HG02623 (cell line): ENCODE measurements around the gene HDHD3.
"Not testable (repeated sequence)": the region's sequence is repeated elsewhere in the genome, so short reads cannot be mapped to it uniquely, and the experiment has no call there.

Source experiments
- ATAC-seq: cut with Tn5 transposase; IDR thresholded peaks from one replicate; pipeline ENCODE4 v1.9.1; 2021; ENCODE audit warnings: moderate library complexity; ENCODE audit not compliant: unreplicated experiment

The HDHD3 gene

GRCh38 chr9:113368348-113368981 lies 8.3 kb downstream of the HDHD3 start:
- ATAC-seq, result no peak

- not testable (repeated sequence) for ATAC-seq
Measured at GRCh38 chr9:113365652-113366051, 11.1 kb downstream of the HDHD3 start.

DNA sequence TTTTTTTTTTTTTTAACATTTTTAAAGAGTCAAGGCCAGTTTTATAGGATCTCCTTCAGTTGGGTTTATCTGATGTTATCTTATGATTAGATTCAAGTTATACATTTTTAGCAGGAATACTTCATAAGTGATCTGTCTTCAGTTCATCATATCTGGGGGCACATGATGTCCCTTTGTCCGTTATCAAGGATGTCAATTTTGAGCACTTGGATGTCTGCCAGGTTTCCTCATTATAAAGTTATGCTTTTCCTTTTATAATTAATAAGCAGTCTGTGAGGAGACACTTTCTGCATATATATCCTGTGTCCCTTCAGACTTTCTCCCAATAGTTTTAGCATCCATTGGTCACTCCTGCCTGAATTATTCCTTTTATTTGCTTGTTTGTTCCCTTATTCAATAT lies 11.8 kb downstream of the HDHD3 start:
- ATAC-seq, result no peak

GRCh38 chr9:113363336-113363735 lies 13.4 kb downstream of the HDHD3 start:
- ATAC-seq, result no peak

GRCh38 chr9:113361304-113362018 lies 15.3 kb downstream of the HDHD3 start:
- no peak for ATAC-seq

DNA sequence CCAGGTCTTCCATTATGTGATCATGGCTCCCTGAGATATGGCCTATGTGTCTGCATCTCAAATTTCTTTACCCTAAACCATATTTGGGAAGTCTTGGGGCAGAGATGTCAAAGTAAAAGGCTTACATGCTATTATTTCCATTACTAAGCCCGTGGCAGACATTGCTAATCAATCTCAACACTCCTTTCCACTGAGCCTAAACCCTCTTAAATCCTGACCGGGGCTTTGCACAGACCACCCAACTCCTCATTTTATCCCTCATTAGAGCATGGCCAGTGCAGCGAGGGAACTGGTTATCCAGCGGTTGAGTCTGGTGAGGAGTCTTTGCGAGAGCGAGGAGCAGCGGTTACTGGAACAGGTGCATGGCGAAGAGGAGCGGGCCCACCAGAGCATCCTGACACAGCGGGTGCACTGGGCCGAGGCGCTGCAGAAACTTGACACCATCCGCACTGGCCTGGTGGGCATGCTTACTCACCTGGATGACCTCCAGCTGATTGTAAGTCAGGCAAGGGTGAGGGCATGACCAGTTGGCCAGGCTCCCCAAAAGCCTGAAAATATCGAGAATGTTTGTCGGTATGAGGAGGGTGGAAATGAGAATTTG lies 16.4 kb downstream of the HDHD3 start:
- no peak for ATAC-seq

DNA sequence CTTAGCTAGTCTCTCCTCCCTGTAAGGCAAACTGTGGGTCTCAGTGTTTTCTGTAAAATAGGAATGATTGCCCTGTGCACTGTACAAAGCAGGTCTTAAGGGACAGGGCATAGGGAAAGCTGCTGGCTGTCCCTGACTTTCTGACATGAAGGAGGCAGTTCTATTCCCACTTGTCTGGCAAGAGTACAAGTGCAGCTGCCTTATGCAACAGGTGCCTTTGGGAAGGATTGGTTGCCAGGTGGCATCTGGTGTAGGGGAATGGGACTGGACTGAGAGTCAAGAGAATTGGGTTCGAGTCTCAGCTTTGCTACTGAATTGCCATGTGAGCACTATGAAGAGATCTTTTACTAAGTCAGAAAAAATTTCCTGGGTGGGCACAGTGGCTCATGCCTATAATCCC lies 17.4 kb downstream of the HDHD3 start:
- no peak for ATAC-seq

- ATAC-seq, result no peak
Measured at GRCh38 chr9:113356686-113357292, 20.0 kb downstream of the HDHD3 start.

GRCh38 chr9:113355040-113355596 lies 21.7 kb downstream of the HDHD3 start:
- no peak for ATAC-seq

DNA sequence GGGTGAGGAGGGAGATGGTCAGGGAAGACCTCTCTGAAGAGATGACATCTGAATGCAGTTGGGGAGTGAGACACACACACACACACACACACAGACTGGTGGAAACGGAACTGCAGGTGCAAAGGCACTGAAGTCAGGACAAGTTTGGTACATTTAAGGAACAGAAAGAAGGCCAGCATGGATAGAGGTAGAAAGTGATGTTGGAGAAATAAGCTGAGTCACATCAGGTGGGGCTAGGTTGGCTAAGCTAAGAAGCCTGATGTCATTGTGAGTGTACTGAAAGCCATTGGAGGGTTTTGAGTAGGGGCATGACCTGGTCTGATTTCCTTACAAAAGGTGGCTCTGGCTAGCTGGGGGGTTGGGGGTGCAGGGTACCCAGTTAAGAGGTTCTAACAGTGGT lies 24.4 kb downstream of the HDHD3 start:
- ATAC-seq, result no peak

DNA sequence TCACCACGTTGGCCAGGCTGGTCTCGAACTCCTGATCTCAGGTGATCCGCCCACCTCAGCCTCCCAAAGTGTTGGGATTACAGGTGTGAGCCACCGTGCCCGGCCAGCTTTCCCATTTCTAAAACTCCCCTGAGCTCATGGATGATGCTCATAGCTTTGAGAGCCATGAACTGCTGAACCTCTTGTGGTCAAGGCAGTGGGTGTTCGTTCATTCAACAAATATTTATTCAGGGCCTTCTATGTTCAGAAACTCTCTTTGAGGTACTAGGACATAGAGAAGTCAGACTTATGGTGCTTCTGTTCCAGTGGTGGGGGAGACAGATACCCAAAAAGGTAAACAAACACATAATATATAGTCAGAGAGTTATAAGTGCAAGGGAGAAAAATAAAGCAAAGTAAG lies 24.8 kb downstream of the HDHD3 start:
- no peak for ATAC-seq

DNA sequence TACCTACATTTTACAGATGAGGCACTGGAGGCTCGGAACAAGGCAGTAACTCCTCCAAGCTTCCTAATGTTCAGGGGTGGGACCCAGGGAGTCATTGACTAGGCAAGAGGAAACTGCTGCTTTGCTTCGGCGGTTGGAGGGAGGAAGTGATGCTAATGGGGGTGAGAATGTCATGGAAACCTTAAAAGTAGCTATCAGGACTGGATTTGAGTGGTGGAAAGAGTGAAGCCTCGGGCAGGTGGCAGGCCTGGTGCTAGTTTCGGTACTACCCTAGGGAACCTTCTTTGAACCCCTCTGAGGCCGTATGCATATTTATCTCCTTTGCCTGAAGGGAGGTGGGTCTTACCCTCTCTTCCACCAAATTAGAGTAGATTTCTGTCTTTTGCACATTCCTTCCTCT lies 25.8 kb downstream of the HDHD3 start:
- ATAC-seq, result no peak

GRCh38 chr9:113350107-113350661 lies 26.6 kb downstream of the HDHD3 start:
- no peak for ATAC-seq

DNA sequence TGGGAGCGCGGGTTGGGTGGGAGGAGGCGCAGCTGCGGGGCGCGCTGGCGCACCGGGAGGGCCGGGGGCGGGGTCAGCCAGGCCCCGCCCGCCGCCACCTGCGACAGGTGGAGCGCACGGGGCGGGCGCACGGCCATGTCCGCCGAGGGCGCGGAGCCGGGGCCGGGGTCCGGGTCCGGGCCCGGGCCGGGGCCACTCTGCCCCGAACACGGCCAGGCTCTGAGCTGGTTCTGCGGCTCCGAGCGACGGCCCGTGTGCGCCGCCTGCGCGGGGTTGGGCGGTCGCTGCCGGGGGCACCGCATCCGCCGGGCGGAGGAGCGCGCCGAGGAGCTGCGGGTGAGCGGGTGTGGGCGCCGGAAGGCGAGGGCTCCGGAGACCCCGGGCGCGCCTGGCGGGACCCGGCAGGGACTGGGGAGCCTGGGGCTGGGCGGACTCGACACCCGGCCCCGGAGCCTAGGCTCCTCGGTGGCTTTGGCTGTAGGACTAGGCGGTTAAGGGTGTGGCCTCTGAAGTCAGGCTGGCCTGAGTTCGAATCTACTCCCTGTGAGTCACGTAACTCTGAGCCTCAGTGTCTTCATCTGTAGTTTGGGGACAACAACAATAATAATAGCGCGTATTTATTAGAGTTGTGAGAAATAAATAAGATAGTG lies 27.2 kb downstream of the HDHD3 start, which contains the start of gene BSPRY:
Gene BSPRY (plus strand): TSS at position 97 of the 650 bp plus-strand sequence. CDS start 39 bp downstream, at position 136.
- no peak for ATAC-seq

DNA sequence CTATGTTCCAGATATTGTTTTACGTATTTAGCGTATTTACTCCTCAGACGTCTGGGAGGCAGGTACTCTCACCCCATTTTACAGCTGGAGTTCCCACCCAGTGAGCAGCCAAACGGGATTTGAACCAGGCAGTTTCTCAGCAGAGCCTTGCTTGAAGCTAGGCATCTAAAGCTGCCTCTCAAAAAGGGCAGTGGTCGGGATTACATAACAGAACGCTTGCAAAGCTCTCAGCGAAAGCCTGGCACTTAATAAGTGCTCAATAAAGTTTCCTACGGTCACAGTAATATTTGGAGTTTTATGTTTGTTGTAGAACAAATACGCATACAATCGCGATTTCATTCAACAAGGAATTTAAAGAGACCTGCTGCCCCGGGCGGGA lies 27.7 kb downstream of the HDHD3 start:
- no peak for ATAC-seq

DNA sequence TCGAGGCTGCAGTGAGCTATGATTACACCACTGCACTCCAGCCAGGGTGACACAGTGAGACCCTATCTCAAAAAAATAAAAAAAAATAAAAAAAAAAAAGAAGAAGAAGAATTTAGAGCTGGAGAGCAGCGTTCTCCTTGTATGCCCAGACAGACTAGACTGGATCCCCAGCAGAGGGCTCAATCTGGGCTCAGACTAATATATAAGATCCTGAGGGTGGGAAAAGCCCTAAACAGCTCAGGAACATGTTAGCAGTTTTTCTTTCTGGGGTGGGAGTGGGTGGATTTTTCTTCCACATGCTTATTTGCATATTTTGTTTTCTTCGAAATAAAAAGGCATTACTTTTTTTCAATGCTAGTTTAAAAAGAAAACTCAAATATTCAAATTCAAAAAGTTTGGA lies 28.3 kb downstream of the HDHD3 start:
- no peak for ATAC-seq

- no peak for ATAC-seq
Measured at GRCh38 chr9:113345671-113346070, 31.1 kb downstream of the HDHD3 start.

DNA sequence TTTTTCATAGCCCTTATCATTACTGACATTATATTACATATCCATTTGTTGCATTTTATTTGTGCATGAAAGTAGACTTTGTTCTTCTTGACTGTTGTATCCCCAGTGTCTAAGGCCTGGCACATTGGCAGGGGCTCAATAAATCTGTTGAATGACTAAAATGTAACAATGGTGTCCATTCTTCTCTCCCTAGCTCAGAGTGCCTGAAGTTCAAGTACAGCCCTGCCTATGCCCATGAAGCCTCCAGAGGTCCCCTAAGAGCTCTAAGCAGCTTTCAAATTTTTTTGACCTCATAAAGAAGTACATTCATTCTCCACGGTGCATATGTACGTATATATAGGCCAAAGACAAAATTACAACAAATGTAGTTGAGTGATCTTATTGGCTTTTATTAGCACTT lies 31.6 kb downstream of the HDHD3 start:
- no peak for ATAC-seq

DNA sequence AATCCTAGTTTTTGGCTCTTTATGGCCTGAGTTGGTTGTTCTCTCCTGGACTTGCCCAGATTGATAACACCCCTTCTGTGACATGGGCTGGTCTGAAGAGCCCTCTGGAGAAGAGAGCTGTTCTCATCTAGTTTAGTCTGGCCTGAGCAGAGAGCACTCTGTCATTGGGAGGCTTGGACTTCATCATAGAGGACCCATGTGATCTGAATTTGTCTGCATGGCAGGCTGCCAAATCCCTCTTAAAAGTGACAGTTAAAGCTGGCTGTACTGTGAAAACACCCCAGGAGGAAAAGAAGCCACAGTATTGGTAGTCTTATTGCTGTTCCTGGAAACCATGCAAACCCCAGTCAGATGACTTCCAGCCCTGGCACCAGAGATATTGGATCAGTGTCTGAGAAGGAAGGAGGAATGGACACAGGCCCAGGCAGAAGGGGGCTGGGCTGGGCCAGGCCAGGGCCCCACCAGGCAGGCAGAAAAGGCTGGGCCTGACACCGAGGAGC lies 33.0 kb downstream of the HDHD3 start:
- ATAC-seq, result no peak

- ATAC-seq, result no peak
Measured at GRCh38 chr9:113341712-113342410, 34.9 kb downstream of the HDHD3 start.
